NT2/D1 (cell line): ENCODE measurements around the gene MCAT.

Source experiments
- SUZ12 ChIP-seq: IDR thresholded peaks from 2 replicates; pipeline ENCODE4 v1.6.1; 2011; ENCODE audit not compliant: insufficient read length, insufficient read depth; ENCODE audit errors: extremely low read depth
- YY1 ChIP-seq: IDR thresholded peaks from 2 replicates; pipeline ENCODE4 v1.6.1; 2011; ENCODE audit not compliant: insufficient read length, insufficient read depth
- ZNF274 ChIP-seq: IDR thresholded peaks from 2 replicates; pipeline ENCODE4 v1.6.1; 2011; ENCODE audit warnings: mild to moderate bottlenecking, low read depth, low read length

DNA sequence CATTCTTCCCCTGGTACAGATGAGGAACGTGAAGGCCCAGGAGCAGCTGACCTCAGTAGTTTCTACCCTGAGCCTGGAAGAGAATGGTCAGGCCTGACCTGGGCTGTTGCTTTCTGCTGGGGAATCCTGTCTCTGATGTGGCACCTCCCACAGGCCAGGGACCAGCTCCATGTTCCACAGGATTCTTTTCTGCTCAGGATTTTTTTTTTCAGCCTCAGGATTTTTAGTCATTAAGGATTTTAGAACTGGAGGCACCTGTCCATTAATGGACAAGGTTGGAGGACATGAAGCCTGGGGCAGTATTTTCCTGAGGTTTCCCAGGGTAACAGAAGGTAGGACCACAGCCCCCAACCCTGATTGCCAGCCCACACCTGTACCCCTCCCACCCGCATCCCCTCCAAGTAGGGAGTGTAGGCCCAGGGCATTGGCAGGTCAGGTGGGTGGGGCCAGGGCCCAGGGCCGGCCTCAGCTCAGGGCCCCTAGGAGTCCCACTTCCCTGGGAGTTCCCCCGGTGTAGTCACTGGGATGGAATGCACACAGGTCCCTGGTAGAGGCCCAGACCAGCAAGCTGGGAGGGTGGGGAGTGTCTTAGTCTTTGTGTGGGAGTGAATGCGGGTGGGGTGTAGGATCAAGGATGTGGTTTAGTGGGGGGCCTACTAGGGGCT lies 16.6 kb downstream of the MCAT start:
- TF ChIP-seq YY1 (no peak), ZNF274 (no peak), SUZ12 (no peak)
